Gastroesophageal sphincter (tissue), 3 donors: Measurements from ENCODE around the gene OBSL1.

Source experiments
- CTCF ChIP-seq, 4 experiments: fragments of 200-600 bp in 2 of 4; fragments of 450-650 bp in 2 of 4; sonication (generic) in 1 of 4; IDR thresholded peaks; one replicate each; pipeline ENCODE4 v1.5.1; 2017 to 2019; ENCODE audit warnings: antibody characterized with exemption in 4 of 4, mild to moderate bottlenecking in 2 of 4, moderate library complexity in 2 of 4
- POLR2A ChIP-seq, 2 donors: fragments of 450-650 bp; IDR thresholded peaks; one replicate each; pipeline ENCODE4 v1.6.1; 2017; ENCODE audit warnings: antibody characterized with exemption in 2 of 2, mild to moderate bottlenecking in 2 of 2, moderate library complexity in 1 of 2

GRCh38 chr2:219615894-219616293, 44.6 kb upstream of the OBSL1 start:
- no peak for TF ChIP-seq POLR2A (IDR thresholded peaks at IDR 0.05)
- TF ChIP-seq CTCF (IDR thresholded peaks at IDR 0.05), result no peak
